ENCODE measurements around the gene SPSB2. TPM values are rescaled to one million over a fixed set of nuclear protein-coding genes. Genes with fewer than 3 reads are reported as not detected.

SPSB2 gene
- total RNA-seq, 4 donors from 2014 or later = 4.1 to 6.4 (median 5.7) TPM

- TF ChIP-seq, protein P1, sequence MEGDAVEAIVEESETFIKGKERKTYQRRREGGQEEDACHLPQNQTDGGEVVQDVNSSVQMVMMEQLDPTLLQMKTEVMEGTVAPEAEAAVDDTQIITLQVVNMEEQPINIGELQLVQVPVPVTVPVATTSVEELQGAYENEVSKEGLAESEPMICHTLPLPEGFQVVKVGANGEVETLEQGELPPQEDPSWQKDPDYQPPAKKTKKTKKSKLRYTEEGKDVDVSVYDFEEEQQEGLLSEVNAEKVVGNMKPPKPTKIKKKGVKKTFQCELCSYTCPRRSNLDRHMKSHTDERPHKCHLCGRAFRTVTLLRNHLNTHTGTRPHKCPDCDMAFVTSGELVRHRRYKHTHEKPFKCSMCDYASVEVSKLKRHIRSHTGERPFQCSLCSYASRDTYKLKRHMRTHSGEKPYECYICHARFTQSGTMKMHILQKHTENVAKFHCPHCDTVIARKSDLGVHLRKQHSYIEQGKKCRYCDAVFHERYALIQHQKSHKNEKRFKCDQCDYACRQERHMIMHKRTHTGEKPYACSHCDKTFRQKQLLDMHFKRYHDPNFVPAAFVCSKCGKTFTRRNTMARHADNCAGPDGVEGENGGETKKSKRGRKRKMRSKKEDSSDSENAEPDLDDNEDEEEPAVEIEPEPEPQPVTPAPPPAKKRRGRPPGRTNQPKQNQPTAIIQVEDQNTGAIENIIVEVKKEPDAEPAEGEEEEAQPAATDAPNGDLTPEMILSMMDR (IDR thresholded peaks at IDR 0.05; ENCODE audit: low read depth) = no peak
Measured at GRCh38 chr12:6850796-6851152, 22.3 kb downstream of the SPSB2 start.

DNA sequence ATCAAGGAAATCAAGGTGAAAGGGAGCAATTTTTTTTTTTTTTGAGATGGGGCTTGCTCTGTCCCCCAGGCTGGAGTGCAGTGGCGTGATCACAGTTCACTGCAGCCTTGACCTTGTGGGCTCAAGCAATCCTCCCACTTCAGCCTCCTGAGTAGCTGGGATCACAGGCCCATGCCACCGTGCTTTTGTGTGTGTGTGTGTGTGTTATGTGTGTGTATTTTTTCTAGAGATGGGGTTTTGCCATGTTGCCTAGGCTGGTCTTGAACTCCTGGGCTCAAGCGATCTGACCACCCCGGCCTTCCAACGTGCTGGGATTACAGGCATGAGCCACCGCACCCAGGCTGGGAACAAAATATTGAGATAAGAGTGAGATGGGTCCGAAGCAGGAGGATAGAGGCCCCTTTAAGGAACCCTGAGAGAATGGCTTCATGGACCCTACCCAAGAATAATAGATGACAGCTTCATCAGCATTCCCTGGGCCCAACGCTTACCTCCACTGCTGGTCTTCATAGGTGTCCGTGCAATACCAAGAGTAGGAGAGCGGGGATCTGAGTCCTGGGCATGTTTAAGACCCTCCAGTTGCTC is 23.0 kb downstream of the SPSB2 start:
- TF ChIP-seq, protein P1 (IDR thresholded peaks at IDR 0.05; ENCODE audit: low read depth) = no peak

DNA sequence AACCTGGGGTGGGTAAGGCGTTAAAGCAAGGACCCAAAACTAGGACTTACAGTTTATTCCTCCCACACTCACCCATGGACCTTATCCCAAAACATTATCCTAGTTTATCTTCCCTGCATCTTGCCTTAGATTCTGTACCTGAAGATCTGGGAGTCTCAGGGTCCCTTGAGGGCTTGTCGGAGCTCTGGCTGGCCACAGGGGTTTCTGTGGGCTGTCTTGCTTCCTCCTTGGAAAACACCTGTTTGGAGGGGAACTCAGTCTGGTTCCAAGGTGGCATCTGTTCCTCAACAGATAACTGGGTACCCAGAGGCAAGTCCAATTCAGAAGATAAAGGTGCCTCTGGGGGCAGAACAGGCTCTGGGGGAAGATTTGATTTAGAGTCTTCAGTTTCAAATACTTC is 23.7 kb downstream of the SPSB2 start:
- TF ChIP-seq, protein P1 (IDR thresholded peaks at IDR 0.05; ENCODE audit: low read depth) = no peak

DNA sequence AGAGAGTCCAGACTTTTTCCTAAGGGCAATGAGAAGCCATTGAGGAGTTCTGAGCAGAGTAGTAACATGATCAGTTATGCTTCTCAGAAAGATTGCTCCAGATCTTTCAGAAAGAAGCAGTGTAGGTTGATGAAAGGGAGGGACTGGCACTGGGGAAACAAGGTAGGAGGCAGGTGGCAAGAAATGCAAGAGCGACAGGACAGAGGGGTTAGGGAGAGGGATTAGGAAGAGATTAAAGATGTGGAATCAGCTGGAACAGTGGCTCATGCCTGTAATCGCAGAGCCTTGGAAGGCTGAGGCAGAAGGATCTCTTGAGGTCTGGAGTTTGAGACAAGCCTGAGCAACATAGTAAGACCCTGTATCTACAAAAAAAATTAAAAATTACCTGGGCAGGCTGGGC is 25.4 kb downstream of the SPSB2 start:
- TF ChIP-seq, protein P1 (IDR thresholded peaks at IDR 0.05; ENCODE audit: low read depth) = no peak

GRCh38 chr12:6846316-6846869 is 26.7 kb downstream of the SPSB2 start:
- TF ChIP-seq, protein P1 (IDR thresholded peaks at IDR 0.05; ENCODE audit: low read depth) = no peak

- TF ChIP-seq, protein P1 (IDR thresholded peaks at IDR 0.05; ENCODE audit: low read depth) = no peak
Measured at GRCh38 chr12:6845395-6845794, 27.7 kb downstream of the SPSB2 start.

- TF ChIP-seq, protein P1 (IDR thresholded peaks at IDR 0.05; ENCODE audit: low read depth) = no peak
Measured at GRCh38 chr12:6843118-6843902, 29.8 kb downstream of the SPSB2 start.
